ENCODE measurements around the gene LDHB. TPM values are rescaled to one million over a fixed set of nuclear protein-coding genes. Genes with fewer than 3 reads are reported as not detected.
"Not testable (repeated sequence)": the region's sequence is repeated elsewhere in the genome, so short reads cannot be mapped to it uniquely, and the experiment has no call there.

LDHB gene
- polyA plus RNA-seq, 1 experiment, result 1,189 TPM

GRCh38 chr12:21600196-21600595 is 57.4 kb downstream of the LDHB start:
- TF ChIP-seq CTCF (IDR thresholded peaks at IDR 0.05; ENCODE audit: low read depth, low read length), result no peak
- ChIA-PET CTCF (no interaction called here), POLR2A (no interaction called here)
- Histone ChIP-seq H3K4me3 (ENCODE audit: low read depth, low read length) (no peak overlapping the region), H3K27me3 (ENCODE audit: control insufficient read depth, insufficient read depth, low read length) (no peaks in the 10 kb centered on the region), H3K9me3 (ENCODE audit: control insufficient read depth, insufficient read depth, low read length) (no peaks in the 10 kb centered on the region), H3K27ac (ENCODE audit: low read depth, low read length) (no peak overlapping the region)
- no peak for DNase-seq (ENCODE audit: low read depth, low spot score)

GRCh38 chr12:21599143-21599999 is 58.3 kb downstream of the LDHB start:
- no peak overlapping the region for H3K4me3 ChIP-seq (ENCODE audit: low read depth, low read length)
- H3K9me3 ChIP-seq (ENCODE audit: control insufficient read depth, insufficient read depth, low read length), result no peaks in the 10 kb centered on the region
- no peaks in the 10 kb centered on the region for H3K27me3 ChIP-seq (ENCODE audit: control insufficient read depth, insufficient read depth, low read length)
- POLR2A ChIA-PET, result no interaction called here
- no peak for DNase-seq (ENCODE audit: low read depth, low spot score)
- CTCF ChIA-PET, result no interaction called here
- no peak for TF ChIP-seq CTCF (IDR thresholded peaks at IDR 0.05; ENCODE audit: low read depth, low read length)
- H3K27ac ChIP-seq (ENCODE audit: low read depth, low read length), result no peak overlapping the region

GRCh38 chr12:21598651-21599050 is 59.0 kb downstream of the LDHB start:
- no peaks in the 10 kb centered on the region for H3K27me3 ChIP-seq (ENCODE audit: control insufficient read depth, insufficient read depth, low read length)
- no peak overlapping the region for H3K27ac ChIP-seq (ENCODE audit: low read depth, low read length)
- DNase-seq (ENCODE audit: low read depth, low spot score), result no peak
- ChIA-PET POLR2A (no interaction called here), CTCF (no interaction called here)
- TF ChIP-seq CTCF (IDR thresholded peaks at IDR 0.05; ENCODE audit: low read depth, low read length), result no peak
- H3K9me3 ChIP-seq (ENCODE audit: control insufficient read depth, insufficient read depth, low read length), result no peaks in the 10 kb centered on the region
- H3K4me3 ChIP-seq (ENCODE audit: low read depth, low read length), result no peak overlapping the region

- DNase-seq (ENCODE audit: low read depth, low spot score); H3K4me3 ChIP-seq (ENCODE audit: low read depth, low read length); H3K27ac ChIP-seq (ENCODE audit: low read depth, low read length); H3K9me3 ChIP-seq (ENCODE audit: control insufficient read depth, insufficient read depth, low read length); POLR2A ChIA-PET; H3K27me3 ChIP-seq (ENCODE audit: control insufficient read depth, insufficient read depth, low read length); CTCF ChIA-PET: not testable (repeated sequence)
These were observed 62.3 kb downstream of the LDHB start for GRCh38 chr12:21595356-21595755.

- no peak for TF ChIP-seq CTCF (IDR thresholded peaks at IDR 0.05; ENCODE audit: low read depth, low read length)
- ChIA-PET CTCF (no interaction called here), POLR2A (no interaction called here)
These were observed 72.2 kb downstream of the LDHB start for GRCh38 chr12:21585485-21585884.

More at GRCh38 chr12:21585485-21585884, 72.2 kb downstream of the LDHB start:
- no peak overlapping the region for H3K27ac ChIP-seq (ENCODE audit: low read depth, low read length)
- H3K9me3 ChIP-seq (ENCODE audit: control insufficient read depth, insufficient read depth, low read length), result no peaks in the 10 kb centered on the region
- no peak overlapping the region for H3K4me3 ChIP-seq (ENCODE audit: low read depth, low read length)
- H3K27me3 ChIP-seq (ENCODE audit: control insufficient read depth, insufficient read depth, low read length), result no peaks in the 10 kb centered on the region
- DNase-seq (ENCODE audit: low read depth, low spot score), result no peak

Other genes with a start within 250 kb of the LDHB start
- gene PYROXD1, start 220.2 kb downstream of the LDHB start, polyA plus RNA-seq (2011; rRNA removed), result 9.6 and 12.8 TPM in 2 replicates
- 28.0 and 42.8 TPM in 2 replicates for gene RECQL, start 156.2 kb downstream of the LDHB start, polyA plus RNA-seq (2011; rRNA removed)
- 64.8 and 78.0 TPM in 2 replicates for gene GOLT1B, start 156.1 kb downstream of the LDHB start, polyA plus RNA-seq (2011; rRNA removed)
- 0.12 and 0.14 TPM in 2 replicates for gene SPX, start 131.5 kb downstream of the LDHB start, polyA plus RNA-seq (2011; rRNA removed)
- gene GYS2, start 53.0 kb downstream of the LDHB start, polyA plus RNA-seq (2011; rRNA removed), result not detected in 2 replicates
- 5.3 and 6.0 TPM in 2 replicates for gene KCNJ8, start 116.9 kb upstream of the LDHB start, polyA plus RNA-seq (2011; rRNA removed)